ENCODE measurements around the gene FCER1G. TPM values are rescaled to one million over a fixed set of nuclear protein-coding genes. Genes with fewer than 3 reads are reported as not detected.
A peak's percentile ranks its signal among the peaks of the same experiment; 100 is the strongest.
"Not testable (repeated sequence)": the region's sequence is repeated elsewhere in the genome, so short reads cannot be mapped to it uniquely, and the experiment has no call there.

Gene FCER1G
- total RNA-seq, 1 donor from 2014 or later = 158 TPM

GRCh38 chr1:161244888-161245287 is 29.8 kb downstream of the FCER1G start:
- Histone ChIP-seq H3K36me3 (no peaks in the 10 kb centered on the region), H3K4me3 (no peak overlapping the region), H3K9me3 (no peaks in the 10 kb centered on the region), H3K27ac (no peak overlapping the region), H3K4me1 (no peaks in the 10 kb centered on the region), H3K27me3 (no peaks in the 10 kb centered on the region)
- TF ChIP-seq CTCF (IDR thresholded peaks at IDR 0.05) = no peak
- ATAC-seq (peak; percentile 31), DNase-seq (no peak)
- intact Hi-C loops (cut with DNase I) = no loop called here

GRCh38 chr1:161250100-161250499 is 35.0 kb downstream of the FCER1G start:
- intact Hi-C loops (cut with DNase I); H3K4me3 ChIP-seq; H3K4me1 ChIP-seq; H3K9me3 ChIP-seq; ATAC-seq; DNase-seq; H3K27ac ChIP-seq; H3K36me3 ChIP-seq; H3K27me3 ChIP-seq: not testable (repeated sequence)

GRCh38 chr1:161250829-161251228 is 35.7 kb downstream of the FCER1G start:
- H3K4me1 ChIP-seq = no peaks in the 10 kb centered on the region
- intact Hi-C loops (cut with DNase I) = no loop called here
- DNase-seq (no peak), ATAC-seq (no peak)
- TF ChIP-seq CTCF (IDR thresholded peaks at IDR 0.05) = no peak
- no peak overlapping the region for H3K4me3 ChIP-seq
- H3K9me3 ChIP-seq = no peaks in the 10 kb centered on the region
- no peaks in the 10 kb centered on the region for H3K36me3 ChIP-seq
- H3K27me3 ChIP-seq = no peaks in the 10 kb centered on the region
- H3K27ac ChIP-seq = no peak overlapping the region

DNA sequence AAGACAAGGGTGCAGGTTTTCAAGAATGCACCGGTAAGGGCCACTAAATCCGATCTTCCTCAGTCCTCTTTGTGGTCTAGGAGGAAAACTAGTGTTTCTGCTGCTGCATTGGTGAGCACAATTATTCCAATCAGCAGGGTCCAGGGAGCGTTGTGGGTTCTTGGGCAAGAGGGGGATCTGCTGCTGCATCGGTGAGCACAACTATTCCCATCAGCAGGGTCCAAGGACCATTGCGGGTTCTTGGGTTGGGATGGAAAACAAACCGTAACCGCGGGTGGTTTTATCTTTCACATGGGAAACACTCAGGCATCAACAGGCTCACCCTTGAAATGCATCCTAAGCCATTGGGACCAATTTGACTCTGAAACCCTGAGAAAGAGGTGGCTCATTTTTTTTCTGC is 36.5 kb downstream of the FCER1G start:
- TF ChIP-seq CTCF (IDR thresholded peaks at IDR 0.05) = no peak
- ATAC-seq = no peak

DNA sequence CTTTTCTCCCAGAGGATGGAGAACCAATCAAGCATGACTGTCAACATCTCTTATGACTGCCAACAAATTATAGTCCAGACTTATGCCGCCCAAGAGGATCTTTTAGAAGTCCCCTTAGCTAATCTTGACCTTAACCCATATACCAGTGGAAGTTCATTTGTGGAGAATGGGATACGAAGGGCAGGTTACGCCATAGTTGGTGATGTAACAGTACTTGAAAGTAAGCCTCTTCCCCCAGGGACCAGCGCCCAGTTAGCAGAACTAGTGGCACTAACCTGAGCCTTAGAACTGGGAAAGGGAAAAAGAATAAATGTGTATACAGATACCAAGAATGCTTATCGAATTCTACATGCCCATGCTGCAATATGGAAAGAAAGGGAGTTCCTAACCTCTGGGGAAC is 40.2 kb downstream of the FCER1G start:
- H3K9me3 ChIP-seq; H3K4me3 ChIP-seq; DNase-seq; H3K4me1 ChIP-seq; intact Hi-C loops (cut with DNase I); ATAC-seq; H3K36me3 ChIP-seq: not testable (repeated sequence)
- peak overlapping the region; percentile 42 for H3K27ac ChIP-seq
- H3K27me3 ChIP-seq = peaks cover 27% of the 10 kb centered on the region

More for the DNA sequence above, 36.5 kb downstream of the FCER1G start:
- intact Hi-C loops (cut with DNase I) = no loop called here
- Histone ChIP-seq H3K4me3 (no peak overlapping the region), H3K27me3 (no peaks in the 10 kb centered on the region), H3K36me3 (no peaks in the 10 kb centered on the region), H3K9me3 (no peaks in the 10 kb centered on the region), H3K27ac (no peak overlapping the region), H3K4me1 (no peaks in the 10 kb centered on the region)
- DNase-seq = peak; percentile 25

- ATAC-seq = not testable (repeated sequence)
Measured at GRCh38 chr1:161255955-161256520, 40.9 kb downstream of the FCER1G start.

GRCh38 chr1:161257109-161257508 is 42.0 kb downstream of the FCER1G start:
- intact Hi-C loops (cut with DNase I); ATAC-seq; H3K27ac ChIP-seq; H3K4me1 ChIP-seq; H3K36me3 ChIP-seq; H3K4me3 ChIP-seq; H3K9me3 ChIP-seq; DNase-seq: not testable (repeated sequence)
- H3K27me3 ChIP-seq = peaks cover 29% of the 10 kb centered on the region

More at GRCh38 chr1:161255955-161256520, 40.9 kb downstream of the FCER1G start:
- H3K9me3 ChIP-seq; H3K4me1 ChIP-seq; H3K36me3 ChIP-seq; H3K4me3 ChIP-seq; DNase-seq; intact Hi-C loops (cut with DNase I): not testable (repeated sequence)
- Histone ChIP-seq H3K27me3 (peaks cover 29% of the 10 kb centered on the region), H3K27ac (peak overlapping the region; percentile 42)

All from upper lobe of right lung (tissue), 1 donor.